HepG2 (cell line): ENCODE data around the gene ECSIT. TPM values are rescaled to one million over a fixed set of nuclear protein-coding genes. Genes with fewer than 3 reads are reported as not detected.

Experiments
- BHLHE40 ChIP-seq: IDR thresholded peaks from 2 replicates; pipeline ENCODE4 v1.6.1; 2011; ENCODE audit warnings: low read length, improper control_type of control experiment
- CCAR2 ChIP-seq: fragments of 200-400 bp; formaldehyde crosslinking; optimal IDR thresholded peaks from 2 replicates; pipeline ENCODE3; 2018; ENCODE audit warnings: low read depth, mild to moderate bottlenecking, low read length, moderate library complexity
- ELF3 ChIP-seq: IDR thresholded peaks from 2 replicates; pipeline ENCODE4 v1.6.1; 2016; ENCODE audit warnings: missing genetic modification reagents, missing compliant biosample characterization
- FOXJ3 ChIP-seq: sonication (generic); formaldehyde crosslinking; IDR thresholded peaks from 2 replicates; pipeline ENCODE4 v1.4.0; 2020; ENCODE audit warnings: missing genetic modification reagents, mild to moderate bottlenecking, borderline replicate concordance
- KDM5B ChIP-seq: sonication (generic); formaldehyde crosslinking; IDR thresholded peaks from 2 replicates; pipeline ENCODE4 v1.4.0; 2020; ENCODE audit warnings: missing genetic modification reagents, mild to moderate bottlenecking, borderline replicate concordance
- LRRFIP1 ChIP-seq: sonication (generic); formaldehyde crosslinking; conservative IDR thresholded peaks from 2 replicates; pipeline ENCODE4 v1.4.0; 2020; ENCODE audit warnings: missing genetic modification reagents
- MXD3 ChIP-seq: IDR thresholded peaks from 2 replicates; pipeline ENCODE4 v1.6.1; 2016; ENCODE audit warnings: mild to moderate bottlenecking, missing biosample characterization, missing genetic modification reagents
- PAXIP1 ChIP-seq: sonication (generic); formaldehyde crosslinking; conservative IDR thresholded peaks from 2 replicates; pipeline ENCODE4 v1.4.0; 2020; ENCODE audit warnings: mild to moderate bottlenecking, missing genetic modification reagents, moderate library complexity
- RARG ChIP-seq: sonication (generic); formaldehyde crosslinking; IDR thresholded peaks from 2 replicates; pipeline ENCODE4 v1.4.0; 2020; ENCODE audit warnings: low read depth, mild to moderate bottlenecking, missing genetic modification reagents
- SIX4 ChIP-seq: sonication (generic); formaldehyde crosslinking; IDR thresholded peaks from 2 replicates; pipeline ENCODE4 v1.4.0; 2020; ENCODE audit warnings: missing genetic modification reagents
- TFDP2 ChIP-seq: sonication (generic); formaldehyde crosslinking; IDR thresholded peaks from 2 replicates; pipeline ENCODE4 v1.4.0; 2020; ENCODE audit warnings: missing genetic modification reagents
- TRAFD1 ChIP-seq: sonication (generic); formaldehyde crosslinking; IDR thresholded peaks from 2 replicates; pipeline ENCODE4 v1.5.1; 2020; ENCODE audit warnings: missing genetic modification reagents, mild to moderate bottlenecking, borderline replicate concordance
- ZNF331 ChIP-seq: sonication (generic); formaldehyde crosslinking; IDR thresholded peaks from 2 replicates; pipeline ENCODE4 v1.4.0; 2020; ENCODE audit warnings: missing genetic modification reagents
- ZNF333 ChIP-seq: sonication (generic); formaldehyde crosslinking; IDR thresholded peaks from 2 replicates; pipeline ENCODE4 v1.4.0; 2020; ENCODE audit warnings: mild to moderate bottlenecking, missing genetic modification reagents, borderline replicate concordance
- ZNF713 ChIP-seq: sonication (generic); formaldehyde crosslinking; IDR thresholded peaks from 2 replicates; pipeline ENCODE4 v1.4.0; 2020; ENCODE audit warnings: mild to moderate bottlenecking, missing genetic modification reagents
- ZNF790 ChIP-seq: sonication (generic); formaldehyde crosslinking; IDR thresholded peaks from 2 replicates; pipeline ENCODE4 v1.8.0; 2022; ENCODE audit warnings: missing genetic modification reagents, mild to moderate bottlenecking, borderline replicate concordance
- polyA plus RNA-seq, 8 experiments: library from polyadenylated mRNA; depleted of rRNA in 3 of 8; stranded (reverse) in 7 of 8; unstranded in 1 of 8; fragments of >200 nt; fragmentation: Illumina TruSeq in 4 of 8; extraction: Trizol in 4 of 8; gene quantifications; 2 replicates each; pipeline versions ENCODE4 v1.2.1 to v1.2.3, GENCODE V29; 2011 to 2016; ENCODE audit warnings: low read depth in 4 of 8, missing spikeins in 1 of 8, mixed read lengths in 1 of 8; ENCODE audit not compliant: insufficient read depth in 1 of 8
- total RNA-seq, 5 experiments: library from RNA; depleted of rRNA; stranded (reverse); fragments of >200 nt; fragmentation: Illumina TruSeq; extraction: Trizol; gene quantifications; 2 replicates each; pipeline ENCODE4 v1.2.3, GENCODE V29; 2016; ENCODE audit warnings: low read depth in 1 of 5

The ECSIT gene
- total and polyA plus RNA-seq, 2 of the 13 experiments (the other 11 are each of a cell fraction or from before 2014, with no cell fraction given), result 36.4 to 62.3 TPM

GRCh38 chr19:11482384-11483050 lies 46.4 kb downstream of the ECSIT start (continued):
- TF ChIP-seq PAXIP1 (CRISPR knock-in tag), result peak; percentile 17; the same call in 1 of the 2 replicates
- peak; percentile 74; the same call in 1 of the 2 replicates for TF ChIP-seq KDM5B
- TF ChIP-seq ZNF333, result no peak
- no peak for TF ChIP-seq ELF3 (CRISPR knock-in tag)
- peak; percentile 92 for TF ChIP-seq TFDP2 (CRISPR knock-in tag)
- no peak for TF ChIP-seq ZNF790
- no peak for TF ChIP-seq RARG (CRISPR knock-in tag)
- TF ChIP-seq TRAFD1 (CRISPR knock-in tag), result no peak
- TF ChIP-seq MXD3 (CRISPR knock-in tag), result peak; percentile 94
- no peak for TF ChIP-seq LRRFIP1 (CRISPR knock-in tag)
- no peak for TF ChIP-seq FOXJ3 (CRISPR knock-in tag)
- TF ChIP-seq BHLHE40, result peak; percentile 98
- no peak for TF ChIP-seq ZNF713 (CRISPR knock-in tag)
- TF ChIP-seq ZNF331 (CRISPR knock-in tag), result peak; percentile 82
- no peak for TF ChIP-seq CCAR2
- TF ChIP-seq SIX4 (CRISPR knock-in tag), result no peak
